ENCODE data around the gene MARK3. TPM values are rescaled to one million over a fixed set of nuclear protein-coding genes. Genes with fewer than 3 reads are reported as not detected.

The MARK3 gene
- total and polyA plus RNA-seq, 2 donors from 2014 or later: 39.8 to 83.1 TPM

DNA sequence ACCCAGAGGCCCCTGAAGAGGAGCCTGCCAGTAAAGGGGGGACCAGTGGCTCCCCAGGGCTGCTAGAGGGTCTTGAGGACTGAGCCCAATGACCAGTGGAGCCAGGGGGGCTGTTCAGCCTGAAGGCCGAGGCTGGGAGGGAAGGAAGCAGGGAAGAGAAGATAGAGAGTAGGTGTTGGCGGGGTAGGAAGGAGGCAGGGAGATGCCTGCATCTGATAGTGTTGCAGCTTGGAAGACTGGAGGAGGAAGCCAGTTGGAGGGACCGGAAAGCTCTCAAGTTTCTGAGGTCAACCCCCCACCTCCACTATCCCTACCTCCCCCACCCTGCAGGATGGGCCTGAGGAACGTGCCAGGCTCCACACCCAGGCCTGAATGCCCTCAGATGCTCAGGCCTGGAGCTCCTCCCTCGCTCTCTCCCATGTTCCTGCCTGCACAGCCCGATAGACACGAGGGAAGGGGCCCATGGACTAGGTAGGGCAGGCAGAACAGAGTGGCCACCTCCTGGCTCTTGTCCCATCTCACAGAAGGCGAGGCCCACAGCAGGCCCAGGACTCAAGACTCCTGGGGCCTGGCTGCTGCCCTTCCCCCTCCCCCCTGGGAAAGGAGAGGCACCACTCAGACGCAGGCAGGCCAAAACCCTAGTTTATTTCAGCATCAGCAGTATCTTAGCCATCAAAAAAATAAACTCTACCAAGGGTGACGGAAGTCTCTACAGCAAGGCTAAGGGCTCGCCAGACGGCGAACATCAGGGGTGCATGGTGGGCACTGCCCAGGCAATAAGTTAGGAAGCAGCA is 134.0 kb downstream of the MARK3 start:
- H3K9ac ChIP-seq (ENCODE audit: low read length in 3 of 3): no peak overlapping the region
- H3K9me3 ChIP-seq (ENCODE audit: control insufficient read depth in 2 of 3, insufficient read depth in 1 of 3, low read length in 3 of 3): no peaks in the 10 kb centered on the region
- H3K4me3 ChIP-seq (ENCODE audit: low read length in 3 of 3): no peak overlapping the region
- intact Hi-C loops (cut with DNase I): no loop called here
- peaks cover 0 to 27% (median 11%) of the 10 kb centered on the region in 3 donors for H3K4me1 ChIP-seq (ENCODE audit: control insufficient read depth in 2 of 3, insufficient read depth in 2 of 3, low read depth in 1 of 3, low read length in 3 of 3)
- H3K27ac ChIP-seq (ENCODE audit: low read depth in 2 of 2, low read length in 2 of 2): peak overlapping the region; percentile 66 to 80
- TF ChIP-seq CTCF (IDR thresholded peaks at IDR 0.05; ENCODE audit: borderline replicate concordance, extremely low read depth, insufficient read depth): no peak
- no peak for FAIRE-seq
- DNase-seq: peak in 4 of 5 donors; percentile 44 to 80 (median 58)
- no peaks in the 10 kb centered on the region for H3K36me3 ChIP-seq (ENCODE audit: control insufficient read depth in 2 of 3, insufficient read depth in 3 of 3, low read length in 3 of 3)
- no peaks in the 10 kb centered on the region for H3K27me3 ChIP-seq (ENCODE audit: control insufficient read depth, insufficient read depth, low read length)

- DNase-seq (peak in 2 of 5 donors; percentile 74 to 89), FAIRE-seq (no peak)
- H3K27ac ChIP-seq (ENCODE audit: low read depth in 2 of 2, low read length in 2 of 2): peak overlapping the region; percentile 12 to 85
- H3K9me3 ChIP-seq (ENCODE audit: control insufficient read depth in 2 of 3, insufficient read depth in 1 of 3, low read length in 3 of 3): no peaks in the 10 kb centered on the region
- peak overlapping the region in 1 of 3 donors; percentile 22 for H3K9ac ChIP-seq (ENCODE audit: low read length in 3 of 3)
- peaks cover 0 to 29% (median 16%) of the 10 kb centered on the region in 3 donors for H3K4me1 ChIP-seq (ENCODE audit: control insufficient read depth in 2 of 3, insufficient read depth in 2 of 3, low read depth in 1 of 3, low read length in 3 of 3)
- H3K36me3 ChIP-seq (ENCODE audit: control insufficient read depth in 2 of 3, insufficient read depth in 3 of 3, low read length in 3 of 3): no peaks in the 10 kb centered on the region
- intact Hi-C loops (cut with DNase I): no loop called here
- H3K4me3 ChIP-seq (ENCODE audit: low read length in 3 of 3): no peak overlapping the region
- TF ChIP-seq CTCF (IDR thresholded peaks at IDR 0.05; ENCODE audit: borderline replicate concordance, extremely low read depth, insufficient read depth): no peak
- H3K27me3 ChIP-seq (ENCODE audit: control insufficient read depth, insufficient read depth, low read length): no peaks in the 10 kb centered on the region
Measured at GRCh38 chr14:103519837-103520212, 134.6 kb downstream of the MARK3 start.

GRCh38 chr14:103520269-103520656 is 135.0 kb downstream of the MARK3 start:
- DNase-seq (peak in 1 of 5 donors; percentile 79), FAIRE-seq (no peak)
- peak overlapping the region in 2 of 3 donors; percentile 22 to 40 for H3K9ac ChIP-seq (ENCODE audit: low read length in 3 of 3)
- intact Hi-C loops (cut with DNase I): no loop called here
- peak overlapping the region; percentile 78 to 85 for H3K27ac ChIP-seq (ENCODE audit: low read depth in 2 of 2, low read length in 2 of 2)
- H3K36me3 ChIP-seq (ENCODE audit: control insufficient read depth in 2 of 3, insufficient read depth in 3 of 3, low read length in 3 of 3): no peaks in the 10 kb centered on the region
- no peaks in the 10 kb centered on the region for H3K27me3 ChIP-seq (ENCODE audit: control insufficient read depth, insufficient read depth, low read length)
- H3K4me1 ChIP-seq (ENCODE audit: control insufficient read depth in 2 of 3, insufficient read depth in 2 of 3, low read depth in 1 of 3, low read length in 3 of 3): peaks cover 0 to 31% (median 21%) of the 10 kb centered on the region in 3 donors
- no peak for TF ChIP-seq CTCF (IDR thresholded peaks at IDR 0.05; ENCODE audit: borderline replicate concordance, extremely low read depth, insufficient read depth)
- no peaks in the 10 kb centered on the region for H3K9me3 ChIP-seq (ENCODE audit: control insufficient read depth in 2 of 3, insufficient read depth in 1 of 3, low read length in 3 of 3)
- peak overlapping the region in 1 of 3 donors; percentile 48 for H3K4me3 ChIP-seq (ENCODE audit: low read length in 3 of 3)
